ENCODE results near the gene CAPG.
A peak's percentile ranks its signal among the peaks of the same experiment; 100 is the strongest.
"Not testable (repeated sequence)": the region's sequence is repeated elsewhere in the genome, so short reads cannot be mapped to it uniquely, and the experiment has no call there.

CAPG gene

GRCh38 chr2:85395912-85396475, 14.2 kb downstream of the CAPG start:
- no peak for DNase-seq

- no peak for DNase-seq
These were observed 15.2 kb downstream of the CAPG start for GRCh38 chr2:85394976-85395375.

- DNase-seq, result no peak
These were observed 15.9 kb downstream of the CAPG start for GRCh38 chr2:85394261-85394681.

GRCh38 chr2:85393836-85394235, 16.3 kb downstream of the CAPG start:
- no peak for DNase-seq

- peak; percentile 73 for DNase-seq
These were observed 19.1 kb downstream of the CAPG start for GRCh38 chr2:85390941-85391669.

- DNase-seq, result no peak
These were observed 21.2 kb downstream of the CAPG start for GRCh38 chr2:85388878-85389538.

GRCh38 chr2:85387754-85388153, 22.4 kb downstream of the CAPG start:
- DNase-seq, result no peak

GRCh38 chr2:85385746-85386145, 24.4 kb downstream of the CAPG start:
- no peak for DNase-seq

GRCh38 chr2:85383850-85384249, 26.3 kb downstream of the CAPG start:
- no peak for DNase-seq

GRCh38 chr2:85383151-85383550, 27.0 kb downstream of the CAPG start:
- DNase-seq, result not testable (repeated sequence)

GRCh38 chr2:85380048-85380447, 30.1 kb downstream of the CAPG start:
- DNase-seq, result no peak

GRCh38 chr2:85378257-85378656, 31.9 kb downstream of the CAPG start:
- no peak for DNase-seq

GRCh38 chr2:85377083-85377482, 33.1 kb downstream of the CAPG start:
- no peak for DNase-seq

GRCh38 chr2:85376291-85377065, 33.7 kb downstream of the CAPG start:
- DNase-seq, result no peak

- DNase-seq, result no peak
These were observed 39.1 kb downstream of the CAPG start for GRCh38 chr2:85371045-85371444.

GRCh38 chr2:85369500-85369899, 40.7 kb downstream of the CAPG start:
- no peak for DNase-seq

- no peak for DNase-seq
These were observed 41.2 kb downstream of the CAPG start for GRCh38 chr2:85368921-85369320.

- DNase-seq, result no peak
These were observed 43.0 kb downstream of the CAPG start for GRCh38 chr2:85367180-85367579.

- not testable (repeated sequence) for DNase-seq
These were observed 47.3 kb downstream of the CAPG start for GRCh38 chr2:85362653-85363387.

- DNase-seq, result no peak
These were observed 52.4 kb downstream of the CAPG start for GRCh38 chr2:85357736-85358135.

GRCh38 chr2:85356186-85356585, 54.0 kb downstream of the CAPG start:
- DNase-seq, result no peak

- no peak for DNase-seq
These were observed 54.6 kb downstream of the CAPG start for GRCh38 chr2:85355521-85355920.

GRCh38 chr2:85355073-85355410, 55.1 kb downstream of the CAPG start:
- DNase-seq, result no peak
